Uterus (tissue), 2 donors: Measurements from ENCODE around the gene KAT7.

ENCODE experiments used
- POLR2A ChIP-seq, 2 donors: fragments of 450-650 bp; IDR thresholded peaks; one replicate each; pipeline ENCODE4 v1.6.1; 2016; ENCODE audit warnings: antibody characterized with exemption in 2 of 2, mild to moderate bottlenecking in 1 of 2, moderate library complexity in 1 of 2
- TF ChIP-seq, protein P1 (sequence below), 4 experiments: fragments of 200-600 bp in 2 of 4; fragments of 450-650 bp in 2 of 4; sonication (generic) in 2 of 4; IDR thresholded peaks; one replicate each; pipeline ENCODE4 v1.5.1; 2016 to 2019; ENCODE audit warnings: antibody characterized with exemption in 4 of 4, mild to moderate bottlenecking in 2 of 4, moderate library complexity in 1 of 4

- TF ChIP-seq, protein P1, sequence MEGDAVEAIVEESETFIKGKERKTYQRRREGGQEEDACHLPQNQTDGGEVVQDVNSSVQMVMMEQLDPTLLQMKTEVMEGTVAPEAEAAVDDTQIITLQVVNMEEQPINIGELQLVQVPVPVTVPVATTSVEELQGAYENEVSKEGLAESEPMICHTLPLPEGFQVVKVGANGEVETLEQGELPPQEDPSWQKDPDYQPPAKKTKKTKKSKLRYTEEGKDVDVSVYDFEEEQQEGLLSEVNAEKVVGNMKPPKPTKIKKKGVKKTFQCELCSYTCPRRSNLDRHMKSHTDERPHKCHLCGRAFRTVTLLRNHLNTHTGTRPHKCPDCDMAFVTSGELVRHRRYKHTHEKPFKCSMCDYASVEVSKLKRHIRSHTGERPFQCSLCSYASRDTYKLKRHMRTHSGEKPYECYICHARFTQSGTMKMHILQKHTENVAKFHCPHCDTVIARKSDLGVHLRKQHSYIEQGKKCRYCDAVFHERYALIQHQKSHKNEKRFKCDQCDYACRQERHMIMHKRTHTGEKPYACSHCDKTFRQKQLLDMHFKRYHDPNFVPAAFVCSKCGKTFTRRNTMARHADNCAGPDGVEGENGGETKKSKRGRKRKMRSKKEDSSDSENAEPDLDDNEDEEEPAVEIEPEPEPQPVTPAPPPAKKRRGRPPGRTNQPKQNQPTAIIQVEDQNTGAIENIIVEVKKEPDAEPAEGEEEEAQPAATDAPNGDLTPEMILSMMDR (IDR thresholded peaks at IDR 0.05) = no peak
- TF ChIP-seq POLR2A (IDR thresholded peaks at IDR 0.05) = no peak
Measured at GRCh38 chr17:49821466-49821865, 33.0 kb downstream of the KAT7 start.
